Lower leg skin (tissue), 3 donors: Measurements from ENCODE around the gene LGSN.

Experiments
- CTCF ChIP-seq, 3 donors: fragments of 450-650 bp; IDR thresholded peaks; one replicate each; pipeline ENCODE4 v1.5.1; 2016; ENCODE audit warnings: antibody characterized with exemption in 3 of 3, mild to moderate bottlenecking in 3 of 3, moderate library complexity in 2 of 3
- POLR2A ChIP-seq, 2 donors: fragments of 450-650 bp; IDR thresholded peaks; one replicate each; pipeline ENCODE4 v1.6.1; 2016 to 2017; ENCODE audit warnings: antibody characterized with exemption in 2 of 2, mild to moderate bottlenecking in 1 of 2, moderate library complexity in 1 of 2

- TF ChIP-seq CTCF (IDR thresholded peaks at IDR 0.05): no peak
- TF ChIP-seq POLR2A (IDR thresholded peaks at IDR 0.05): no peak
Observed at GRCh38 chr6:63347599-63347998, 27.8 kb upstream of the LGSN start.
